ENCODE results near the gene NF2. TPM values are rescaled to one million over a fixed set of nuclear protein-coding genes. Genes with fewer than 3 reads are reported as not detected.

The NF2 gene
- total and polyA plus RNA-seq, 2 experiments from 2014 or later: 62.9 to 111 TPM

DNA sequence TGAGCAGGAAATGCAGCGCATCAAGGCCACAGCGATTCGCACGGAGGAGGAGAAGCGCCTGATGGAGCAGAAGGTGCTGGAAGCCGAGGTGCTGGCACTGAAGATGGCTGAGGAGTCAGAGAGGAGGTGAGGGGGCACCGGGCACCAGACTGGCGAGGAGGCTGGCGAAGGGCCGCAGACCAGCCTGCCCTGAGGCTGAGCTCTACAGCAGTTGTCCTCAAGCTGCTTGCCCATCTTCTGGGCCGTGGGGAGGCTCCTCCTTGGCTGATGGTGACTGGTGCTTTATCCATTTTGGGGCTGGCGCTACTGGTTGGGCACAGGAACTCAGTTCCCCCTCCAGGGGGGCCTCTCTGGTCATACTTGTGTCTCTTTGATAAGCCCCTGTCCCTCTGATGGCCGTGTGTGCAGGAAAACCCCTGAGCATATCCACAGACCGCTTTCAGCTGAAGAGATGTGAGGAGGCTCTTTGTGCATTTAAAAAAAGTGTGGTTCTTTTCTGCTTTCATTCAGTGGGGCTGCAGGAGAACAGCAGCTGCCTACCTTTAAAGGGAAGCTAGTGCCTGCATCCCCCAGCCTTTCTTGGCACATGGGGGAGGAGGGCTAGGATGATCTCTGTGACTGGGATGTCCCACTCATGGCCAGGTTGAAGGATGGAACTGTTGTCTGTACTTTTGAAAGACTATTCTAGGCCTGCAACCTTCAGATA, 70.1 kb downstream of the NF2 start:
- TF ChIP-seq EZH2phosphoT487 (IDR thresholded peaks at IDR 0.05; ENCODE audit: insufficient read depth, low read depth): no peak
- TF ChIP-seq EZH2 (IDR thresholded peaks at IDR 0.05; ENCODE audit: insufficient read depth, poor library complexity, severe bottlenecking): no peak
- Histone ChIP-seq H3K9me2 (ENCODE audit: insufficient read depth) (no peaks in the 10 kb centered on the region), H2AFZ (no peak overlapping the region), H3K9ac (no peak overlapping the region), H3K4me1 (ENCODE audit: insufficient read depth) (no peaks in the 10 kb centered on the region), H3K27ac (no peak overlapping the region), H3K27me3 (replicated peaks; ENCODE audit: insufficient read depth) (no peaks in the 10 kb centered on the region), H4K20me1 (ENCODE audit: insufficient read depth) (no peaks in the 10 kb centered on the region), H3K79me2 (ENCODE audit: insufficient read depth) (no peaks in the 10 kb centered on the region), H3K4me3 (no peak overlapping the region), H3F3A (ENCODE audit: insufficient read depth) (no peaks in the 10 kb centered on the region), H3K9me3 (ENCODE audit: low read depth) (no peaks in the 10 kb centered on the region), H3K4me2 (ENCODE audit: unreplicated experiment) (no peak overlapping the region), H3K36me3 (ENCODE audit: low read depth) (peaks cover 42% of the 10 kb centered on the region)
- DNase-seq: no peak
- in situ Hi-C loops (cut with MboI): no loop called here
- 91 to 97% methylated on average over 14 of the region's 14 CpGs for WGBS, 2 experiments (ENCODE audit: low coverage in 1 of 2, low lambda C conversion rate in 2 of 2, missing lambda C conversion rate in 2 of 2)

DNA sequence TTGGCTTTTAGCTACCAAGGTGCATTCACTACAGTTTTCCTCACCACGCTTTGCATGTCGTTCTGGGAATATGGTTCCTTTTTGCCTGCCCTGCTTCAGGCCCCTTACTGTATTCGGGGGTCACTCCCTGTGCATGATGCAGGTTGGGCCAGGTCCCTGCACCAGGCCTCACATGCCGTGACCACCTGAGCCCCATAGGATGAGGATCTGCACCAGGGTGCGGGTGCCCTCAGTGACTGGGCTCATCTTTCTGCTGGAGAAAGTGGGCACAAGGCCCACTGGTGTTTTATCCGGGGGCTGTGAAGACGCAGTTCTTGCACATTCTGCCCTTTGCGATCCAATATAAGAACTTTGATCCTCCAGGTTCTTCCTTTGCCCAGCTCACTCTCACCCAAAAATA, 70.7 kb downstream of the NF2 start:
- Histone ChIP-seq H3K27me3 (replicated peaks; ENCODE audit: insufficient read depth) (no peaks in the 10 kb centered on the region), H3K4me2 (ENCODE audit: unreplicated experiment) (no peak overlapping the region), H4K20me1 (ENCODE audit: insufficient read depth) (no peaks in the 10 kb centered on the region), H3K4me1 (ENCODE audit: insufficient read depth) (no peaks in the 10 kb centered on the region), H3K36me3 (ENCODE audit: low read depth) (peaks cover 36% of the 10 kb centered on the region), H3K9ac (no peak overlapping the region), H3K79me2 (ENCODE audit: insufficient read depth) (no peaks in the 10 kb centered on the region), H2AFZ (no peak overlapping the region), H3K9me2 (ENCODE audit: insufficient read depth) (no peaks in the 10 kb centered on the region), H3F3A (ENCODE audit: insufficient read depth) (no peaks in the 10 kb centered on the region), H3K9me3 (ENCODE audit: low read depth) (no peaks in the 10 kb centered on the region), H3K27ac (no peak overlapping the region), H3K4me3 (no peak overlapping the region)
- DNase-seq: no peak
- TF ChIP-seq EZH2 (IDR thresholded peaks at IDR 0.05; ENCODE audit: insufficient read depth, poor library complexity, severe bottlenecking): no peak
- TF ChIP-seq EZH2phosphoT487 (IDR thresholded peaks at IDR 0.05; ENCODE audit: insufficient read depth, low read depth): no peak
- 87 to 88% methylated on average over 8 of the region's 8 CpGs for WGBS, 2 experiments (ENCODE audit: low coverage in 1 of 2, low lambda C conversion rate in 2 of 2, missing lambda C conversion rate in 2 of 2)
- in situ Hi-C loops (cut with MboI): no loop called here

DNA sequence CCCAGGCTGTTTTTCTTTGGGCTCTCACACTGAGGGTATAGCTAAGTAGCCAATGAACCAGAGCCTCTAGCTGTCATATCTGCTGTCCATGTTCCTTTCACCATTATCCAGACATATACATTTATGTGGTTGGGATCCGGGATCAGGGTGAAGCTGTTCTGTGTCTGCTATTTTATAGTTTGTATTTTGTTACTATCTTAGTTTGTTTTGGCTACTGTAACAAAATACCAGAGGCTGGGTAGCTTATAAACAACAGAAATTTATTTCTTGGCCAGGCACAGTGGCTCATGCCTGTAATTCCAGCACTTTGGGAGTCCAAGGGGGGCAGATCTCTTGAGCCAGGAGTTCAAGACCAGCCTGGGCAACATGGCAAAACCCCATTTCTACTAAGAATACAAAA, 75.9 kb downstream of the NF2 start:
- 82 to 94% methylated on average over 1 of the region's 1 CpG for WGBS, 2 experiments (ENCODE audit: low coverage in 1 of 2, low lambda C conversion rate in 2 of 2, missing lambda C conversion rate in 2 of 2)
- H3K9ac ChIP-seq: no peak overlapping the region
- H3K27ac ChIP-seq: no peak overlapping the region
- no peak overlapping the region for H3K4me2 ChIP-seq (ENCODE audit: unreplicated experiment)
- no peaks in the 10 kb centered on the region for H3K9me3 ChIP-seq (ENCODE audit: low read depth)
- no peaks in the 10 kb centered on the region for H3F3A ChIP-seq (ENCODE audit: insufficient read depth)
- no peaks in the 10 kb centered on the region; the same call in 1 of the 2 replicates for H3K4me1 ChIP-seq (ENCODE audit: insufficient read depth)
- H3K36me3 ChIP-seq (ENCODE audit: low read depth): peaks cover 47% of the 10 kb centered on the region; the same call in 1 of the 2 replicates
- H3K27me3 ChIP-seq (replicated peaks; ENCODE audit: insufficient read depth): no peaks in the 10 kb centered on the region
- no peak for DNase-seq
- no peaks in the 10 kb centered on the region for H3K79me2 ChIP-seq (ENCODE audit: insufficient read depth)
- H2AFZ ChIP-seq: no peak overlapping the region
- TF ChIP-seq EZH2phosphoT487 (IDR thresholded peaks at IDR 0.05; ENCODE audit: insufficient read depth, low read depth) (no peak), EZH2 (IDR thresholded peaks at IDR 0.05; ENCODE audit: insufficient read depth, poor library complexity, severe bottlenecking) (no peak)
- no peak overlapping the region for H3K4me3 ChIP-seq
- H3K9me2 ChIP-seq (ENCODE audit: insufficient read depth): no peaks in the 10 kb centered on the region
- in situ Hi-C loops (cut with MboI): no loop called here
- H4K20me1 ChIP-seq (ENCODE audit: insufficient read depth): no peaks in the 10 kb centered on the region

- no peaks in the 10 kb centered on the region for H3K9me2 ChIP-seq (ENCODE audit: insufficient read depth)
- peaks cover 30% of the 10 kb centered on the region; the same call in 1 of the 2 replicates for H3K36me3 ChIP-seq (ENCODE audit: low read depth)
- no peak overlapping the region for H3K9ac ChIP-seq
- in situ Hi-C loops (cut with MboI): no loop called here
- TF ChIP-seq EZH2phosphoT487 (IDR thresholded peaks at IDR 0.05; ENCODE audit: insufficient read depth, low read depth) (no peak), EZH2 (IDR thresholded peaks at IDR 0.05; ENCODE audit: insufficient read depth, poor library complexity, severe bottlenecking) (no peak)
- H3K9me3 ChIP-seq (ENCODE audit: low read depth): no peaks in the 10 kb centered on the region
- WGBS, 2 experiments (ENCODE audit: low coverage in 1 of 2, low lambda C conversion rate in 2 of 2, missing lambda C conversion rate in 2 of 2): 84 to 85% methylated on average over 4 of the region's 4 CpGs
- H3K27ac ChIP-seq: no peak overlapping the region
- H3F3A ChIP-seq (ENCODE audit: insufficient read depth): no peaks in the 10 kb centered on the region
- DNase-seq: no peak
- H3K4me2 ChIP-seq (ENCODE audit: unreplicated experiment): no peak overlapping the region
- H3K79me2 ChIP-seq (ENCODE audit: insufficient read depth): no peaks in the 10 kb centered on the region; the same call in 1 of the 2 replicates
- H3K4me1 ChIP-seq (ENCODE audit: insufficient read depth): no peaks in the 10 kb centered on the region; the same call in 1 of the 2 replicates
- H3K4me3 ChIP-seq: no peak overlapping the region
- no peaks in the 10 kb centered on the region for H3K27me3 ChIP-seq (replicated peaks; ENCODE audit: insufficient read depth)
- H4K20me1 ChIP-seq (ENCODE audit: insufficient read depth): no peaks in the 10 kb centered on the region
- no peak overlapping the region for H2AFZ ChIP-seq
Measured at GRCh38 chr22:29683536-29683935, 80.1 kb downstream of the NF2 start.
